NT2/D1 (cell line): ENCODE data around the gene HLX.
A peak's percentile ranks its signal among the peaks of the same experiment; 100 is the strongest.

ENCODE experiments used
- DNase-seq: peaks from one replicate; pipeline ENCODE4 v3.0.0-alpha.2; 2011; ENCODE audit warnings: low read depth, low spot score
- H3K27me3 ChIP-seq: 2 replicates; pipeline ENCODE4 v1.6.0; 2011; ENCODE audit warnings: mild to moderate bottlenecking; ENCODE audit not compliant: insufficient read length, insufficient read depth
- H3K36me3 ChIP-seq: 2 replicates; pipeline ENCODE4 v1.6.1; 2011; ENCODE audit warnings: mild to moderate bottlenecking, low read length, mixed read lengths; ENCODE audit not compliant: insufficient read depth, insufficient read length
- H3K4me1 ChIP-seq: 2 replicates; pipeline ENCODE4 v1.5.1; 2011; ENCODE audit not compliant: insufficient read depth, insufficient read length
- H3K4me3 ChIP-seq: 2 replicates; pipeline ENCODE4 v1.5.1; 2011; ENCODE audit warnings: low read depth; ENCODE audit not compliant: insufficient read length
- H3K9ac ChIP-seq: 2 replicates; pipeline ENCODE4 v1.6.0; 2011; ENCODE audit warnings: low read depth; ENCODE audit not compliant: insufficient read length
- H3K9me3 ChIP-seq: 2 replicates; pipeline ENCODE4 v1.5.1; 2011; ENCODE audit warnings: mild to moderate bottlenecking, low read length; ENCODE audit not compliant: insufficient read depth
- SUZ12 ChIP-seq: IDR thresholded peaks from 2 replicates; pipeline ENCODE4 v1.6.1; 2011; ENCODE audit not compliant: insufficient read length, insufficient read depth; ENCODE audit errors: extremely low read depth
- YY1 ChIP-seq: IDR thresholded peaks from 2 replicates; pipeline ENCODE4 v1.6.1; 2011; ENCODE audit not compliant: insufficient read length, insufficient read depth
- ZNF274 ChIP-seq: IDR thresholded peaks from 2 replicates; pipeline ENCODE4 v1.6.1; 2011; ENCODE audit warnings: mild to moderate bottlenecking, low read depth, low read length

The HLX gene

DNA sequence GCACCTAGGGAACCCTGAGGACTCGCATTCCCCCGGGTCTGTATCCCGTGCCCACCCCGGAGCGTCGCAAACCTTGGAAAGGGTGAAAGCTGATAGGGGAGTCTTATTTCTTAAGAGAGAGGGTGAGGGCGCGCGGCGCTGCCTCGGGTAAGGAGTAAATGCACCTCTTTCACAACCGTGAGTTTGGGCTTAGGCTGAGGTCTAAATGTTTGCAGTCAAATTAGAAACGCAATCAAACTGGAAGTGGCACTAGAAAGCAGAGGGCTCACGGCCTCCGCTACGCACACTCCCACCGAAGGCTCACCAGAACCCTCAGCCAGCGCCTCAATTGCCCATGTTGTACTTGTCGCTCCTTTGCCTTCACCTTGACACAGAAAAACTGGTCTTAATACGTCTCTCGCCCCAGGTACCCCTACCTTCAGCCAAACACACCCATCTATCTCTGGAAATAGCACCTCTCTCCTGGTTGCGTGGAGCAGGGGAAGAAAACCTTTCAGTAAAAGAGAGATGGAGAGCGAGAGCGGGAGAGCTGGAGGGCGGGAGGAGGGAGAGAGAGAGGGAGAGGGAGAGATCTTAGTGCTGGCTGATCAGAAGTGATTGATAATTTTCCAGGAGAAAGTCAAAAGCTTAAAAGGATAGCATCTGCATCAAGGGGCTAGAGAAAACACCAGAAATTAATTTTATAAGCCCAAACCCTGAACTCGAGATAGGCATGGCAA lies 1.7 kb upstream of the HLX start:
- TF ChIP-seq SUZ12: no peak
- no peak for TF ChIP-seq YY1
- TF ChIP-seq ZNF274: no peak
- H3K9ac ChIP-seq: peak overlapping the region; percentile 68
- no peaks in the 10 kb centered on the region for H3K36me3 ChIP-seq
- no peaks in the 10 kb centered on the region for H3K4me1 ChIP-seq
- no peaks in the 10 kb centered on the region for H3K9me3 ChIP-seq
- peak overlapping the region; percentile 57 for H3K4me3 ChIP-seq
- H3K27me3 ChIP-seq: peaks cover 79% of the 10 kb centered on the region
- DNase-seq: peak; percentile 63

DNA sequence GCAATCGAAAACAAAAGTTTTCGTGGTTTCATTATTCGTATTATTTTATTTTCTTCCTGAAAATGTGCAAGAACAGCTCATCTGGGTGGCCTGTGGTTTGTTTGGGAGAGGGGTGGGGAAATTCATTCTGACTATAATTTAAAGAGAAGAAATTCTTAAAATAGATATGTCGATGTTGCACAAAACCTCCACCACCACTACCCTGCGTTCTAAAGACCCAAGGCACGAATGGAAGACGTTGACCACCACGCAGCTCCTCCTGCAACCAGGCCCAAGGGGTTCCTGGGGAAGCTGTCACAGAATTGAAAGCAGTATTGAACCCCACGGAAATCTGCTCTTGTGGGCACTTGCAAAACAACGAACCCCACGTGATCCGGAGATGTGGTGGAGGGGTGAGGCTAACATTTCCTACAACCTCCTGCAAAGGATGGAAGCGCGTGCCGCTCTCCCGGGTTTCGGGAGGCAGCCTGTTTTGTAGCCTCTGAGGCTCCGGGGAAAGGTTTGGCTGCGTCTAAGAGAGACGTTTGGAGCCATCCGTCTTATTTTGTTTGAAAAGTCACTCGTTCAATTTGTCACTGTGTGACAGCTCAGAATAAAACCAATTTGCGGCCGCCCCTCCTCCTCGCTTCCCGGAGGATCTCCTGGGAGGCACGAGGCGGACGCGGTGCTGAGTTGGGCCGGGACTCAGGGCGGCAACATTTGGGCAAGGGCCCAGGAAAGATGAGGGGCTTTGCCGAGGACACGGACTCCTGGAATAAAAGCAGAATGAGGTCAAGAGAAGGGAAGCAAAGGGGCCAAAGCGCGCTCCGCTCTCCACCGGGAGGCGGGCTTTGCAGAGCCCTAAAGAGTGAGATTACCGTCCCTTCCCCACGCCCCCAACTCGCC lies 810 bp upstream of the HLX start:
- Histone ChIP-seq H3K9me3 (no peaks in the 10 kb centered on the region), H3K4me3 (peak overlapping the region; percentile 50), H3K9ac (peak overlapping the region; percentile 17), H3K4me1 (no peaks in the 10 kb centered on the region), H3K27me3 (peaks cover 88% of the 10 kb centered on the region), H3K36me3 (no peaks in the 10 kb centered on the region)
- no peak for TF ChIP-seq YY1
- peak; percentile 76 for TF ChIP-seq SUZ12
- DNase-seq: no peak

DNA sequence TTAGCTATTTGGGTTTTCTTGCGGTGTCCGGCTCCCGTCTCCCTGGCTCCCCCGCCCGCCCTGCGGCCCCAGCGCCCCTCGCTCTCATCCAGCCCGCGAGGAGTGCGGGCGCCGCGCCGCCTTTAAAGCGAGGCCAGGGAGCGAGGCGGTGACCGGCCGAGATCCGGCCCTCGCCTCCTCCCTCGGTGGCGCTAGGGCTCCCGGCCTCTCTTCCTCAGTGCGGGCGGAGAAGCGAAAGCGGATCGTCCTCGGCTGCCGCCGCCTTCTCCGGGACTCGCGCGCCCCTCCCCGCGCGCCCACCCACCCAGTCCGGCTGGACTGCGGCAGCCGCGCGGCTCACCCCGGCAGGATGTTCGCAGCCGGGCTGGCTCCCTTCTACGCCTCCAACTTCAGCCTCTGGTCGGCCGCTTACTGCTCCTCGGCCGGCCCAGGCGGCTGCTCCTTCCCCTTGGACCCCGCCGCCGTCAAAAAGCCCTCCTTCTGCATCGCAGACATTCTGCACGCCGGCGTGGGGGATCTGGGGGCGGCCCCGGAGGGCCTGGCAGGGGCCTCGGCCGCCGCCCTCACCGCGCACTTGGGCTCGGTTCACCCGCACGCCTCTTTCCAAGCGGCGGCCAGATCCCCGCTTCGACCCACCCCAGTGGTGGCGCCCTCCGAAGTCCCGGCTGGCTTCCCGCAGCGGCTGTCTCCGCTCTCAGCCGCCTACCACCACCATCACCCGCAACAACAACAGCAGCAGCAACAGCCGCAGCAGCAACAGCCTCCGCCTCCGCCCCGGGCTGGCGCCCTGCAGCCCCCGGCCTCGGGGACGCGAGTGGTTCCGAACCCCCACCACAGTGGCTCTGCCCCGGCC lies 492 bp downstream of the HLX start:
- TF ChIP-seq YY1 (no peak), SUZ12 (no peak)
- peaks cover 97% of the 10 kb centered on the region for H3K27me3 ChIP-seq
- H3K9me3 ChIP-seq: no peaks in the 10 kb centered on the region
- no peak for DNase-seq
- no peaks in the 10 kb centered on the region for H3K36me3 ChIP-seq
- H3K9ac ChIP-seq: peak overlapping the region; percentile 72
- H3K4me3 ChIP-seq: peak overlapping the region; percentile 50
- H3K4me1 ChIP-seq: peaks cover 5% of the 10 kb centered on the region

DNA sequence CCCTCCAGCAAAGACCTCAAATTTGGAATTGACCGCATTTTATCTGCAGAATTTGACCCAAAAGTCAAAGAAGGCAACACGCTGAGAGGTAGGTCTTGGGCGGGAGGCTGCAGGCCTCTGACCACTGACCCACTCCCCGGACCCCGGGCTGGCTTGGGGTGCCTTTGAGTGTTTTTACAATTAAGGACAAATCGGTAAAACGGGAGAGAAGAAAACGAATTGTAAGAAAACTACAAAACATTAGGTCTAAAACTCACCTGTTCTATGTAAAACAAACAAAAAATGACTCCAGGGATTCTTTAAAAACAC lies 1.1 kb downstream of the HLX start:
- peaks cover 5% of the 10 kb centered on the region for H3K4me1 ChIP-seq
- DNase-seq: no peak
- H3K27me3 ChIP-seq: peaks cover 97% of the 10 kb centered on the region
- peak overlapping the region; percentile 50 for H3K4me3 ChIP-seq
- no peaks in the 10 kb centered on the region for H3K9me3 ChIP-seq
- H3K9ac ChIP-seq: peak overlapping the region; percentile 22
- TF ChIP-seq SUZ12 (no peak), YY1 (no peak), ZNF274 (no peak)
- no peaks in the 10 kb centered on the region for H3K36me3 ChIP-seq

DNA sequence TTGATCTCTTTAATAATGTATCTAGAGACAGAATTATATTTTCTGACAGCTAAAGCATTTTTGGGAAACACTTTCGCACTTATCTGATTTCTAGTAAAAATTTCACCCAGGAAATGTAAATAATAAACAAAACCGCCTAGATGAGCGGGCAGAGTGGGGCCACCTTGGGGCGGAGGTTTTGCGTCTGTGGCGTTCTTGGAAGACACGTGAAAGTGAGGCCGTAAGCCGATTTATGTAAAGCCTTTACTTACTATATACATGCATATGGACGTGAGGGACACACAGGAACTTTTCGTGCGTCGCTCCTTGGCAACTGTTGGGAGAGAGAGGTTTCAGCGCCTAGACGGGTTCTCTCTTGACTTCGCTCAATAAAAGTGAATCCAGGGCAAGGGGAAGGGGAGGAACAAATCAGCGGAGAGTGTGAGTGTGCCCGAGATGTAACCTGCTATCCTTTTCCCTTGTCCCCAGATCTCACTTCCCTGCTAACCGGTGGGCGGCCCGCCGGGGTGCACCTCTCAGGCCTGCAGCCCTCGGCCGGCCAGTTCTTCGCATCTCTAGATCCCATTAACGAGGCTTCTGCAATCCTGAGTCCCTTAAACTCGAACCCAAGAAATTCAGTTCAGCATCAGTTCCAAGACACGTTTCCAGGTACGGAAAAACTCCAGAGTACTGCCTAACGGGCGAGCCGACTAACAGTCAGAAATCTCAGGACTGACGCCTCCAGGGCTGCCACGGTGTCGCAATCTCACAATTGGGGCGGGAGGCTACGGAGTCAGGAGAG lies 1.7 kb downstream of the HLX start:
- Histone ChIP-seq H3K4me3 (peak overlapping the region; percentile 13), H3K36me3 (no peaks in the 10 kb centered on the region), H3K9ac (no peak overlapping the region), H3K9me3 (no peaks in the 10 kb centered on the region), H3K4me1 (peaks cover 5% of the 10 kb centered on the region), H3K27me3 (peaks cover 97% of the 10 kb centered on the region)
- TF ChIP-seq YY1: no peak
- peak; percentile 93 for TF ChIP-seq SUZ12
- DNase-seq: peak; percentile 44

DNA sequence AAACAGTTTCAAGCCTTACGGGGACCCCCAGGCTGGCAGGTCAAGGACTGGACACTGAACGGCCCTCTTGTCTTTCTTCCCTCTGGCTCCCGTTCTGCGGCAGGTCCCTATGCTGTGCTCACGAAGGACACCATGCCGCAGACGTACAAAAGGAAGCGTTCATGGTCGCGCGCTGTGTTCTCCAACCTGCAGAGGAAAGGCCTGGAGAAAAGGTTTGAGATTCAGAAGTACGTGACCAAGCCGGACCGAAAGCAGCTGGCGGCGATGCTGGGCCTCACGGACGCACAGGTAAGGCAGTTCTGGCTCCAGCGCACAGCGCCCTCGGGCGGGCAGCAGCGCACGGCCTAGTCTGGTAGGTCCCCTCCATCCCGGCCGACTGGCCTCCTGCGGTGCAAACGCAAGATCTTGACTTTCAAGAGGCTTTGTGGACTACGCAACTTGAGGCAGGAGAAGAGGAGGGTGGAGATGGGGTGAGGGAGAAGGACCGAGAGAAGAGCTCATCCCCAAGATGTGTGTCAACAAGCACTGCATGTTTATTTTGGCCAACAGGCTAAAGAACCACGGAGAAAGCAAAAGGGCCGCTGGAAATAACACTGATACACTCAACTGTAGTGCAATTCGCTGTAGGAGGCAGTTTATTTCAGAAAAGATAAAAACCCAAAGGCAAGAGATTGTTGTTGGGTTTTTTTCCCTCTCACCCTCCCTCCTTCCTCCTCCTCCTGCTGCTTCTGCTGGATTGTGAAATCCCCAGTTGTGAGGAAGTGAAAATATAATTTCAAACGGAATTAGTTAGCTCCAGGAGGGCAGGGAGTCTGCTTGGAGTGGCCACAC lies 3.0 kb downstream of the HLX start:
- Histone ChIP-seq H3K4me1 (peaks cover 5% of the 10 kb centered on the region), H3K27me3 (peaks cover 97% of the 10 kb centered on the region), H3K9ac (peak overlapping the region; percentile 9), H3K36me3 (no peaks in the 10 kb centered on the region), H3K4me3 (peak overlapping the region; percentile 19), H3K9me3 (no peaks in the 10 kb centered on the region)
- peak; percentile 86 for DNase-seq
- no peak for TF ChIP-seq SUZ12
- TF ChIP-seq YY1: no peak
- TF ChIP-seq ZNF274: no peak
